GM11168 (cell line): ENCODE measurements around the gene TRIM41.

Experiments used
- in situ Hi-C: fragments of 300-500 bp; cut with MboI; formaldehyde crosslinking; loops from one replicate; pipeline ENCODE4 v1.12.0; 2022; ENCODE audit warnings: low sequenced_read_pairs; ENCODE audit not compliant: unreplicated experiment

The TRIM41 gene

DNA sequence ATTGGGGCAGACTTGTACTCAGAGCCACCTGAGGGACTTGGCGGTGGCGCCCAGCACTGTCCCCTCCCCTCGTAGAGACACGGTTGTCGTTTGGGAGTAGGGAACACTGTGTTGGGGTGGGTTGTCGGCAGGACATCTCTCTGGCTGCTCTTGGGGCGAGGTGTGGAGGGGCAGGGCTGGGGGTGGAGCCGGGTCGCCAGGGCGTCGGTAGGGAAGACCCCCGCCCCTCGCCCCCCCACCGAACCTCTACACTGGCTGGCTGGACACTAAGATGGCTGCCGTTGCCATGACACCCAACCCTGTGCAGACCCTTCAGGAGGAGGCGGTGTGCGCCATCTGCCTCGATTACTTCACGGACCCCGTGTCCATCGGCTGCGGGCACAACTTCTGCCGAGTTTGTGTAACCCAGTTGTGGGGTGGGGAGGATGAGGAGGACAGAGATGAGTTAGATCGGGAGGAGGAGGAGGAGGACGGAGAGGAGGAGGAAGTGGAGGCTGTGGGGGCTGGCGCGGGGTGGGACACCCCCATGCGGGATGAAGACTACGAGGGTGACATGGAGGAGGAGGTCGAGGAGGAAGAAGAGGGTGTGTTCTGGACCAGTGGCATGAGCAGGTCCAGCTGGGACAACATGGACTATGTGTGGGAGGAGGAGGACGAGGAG, 778 bp downstream of the TRIM41 start:
- in situ Hi-C loops = loop anchor here (5.0 kb wide), 1 partner anchor 52 kb away; no protein-coding TSS in a partner anchor

DNA sequence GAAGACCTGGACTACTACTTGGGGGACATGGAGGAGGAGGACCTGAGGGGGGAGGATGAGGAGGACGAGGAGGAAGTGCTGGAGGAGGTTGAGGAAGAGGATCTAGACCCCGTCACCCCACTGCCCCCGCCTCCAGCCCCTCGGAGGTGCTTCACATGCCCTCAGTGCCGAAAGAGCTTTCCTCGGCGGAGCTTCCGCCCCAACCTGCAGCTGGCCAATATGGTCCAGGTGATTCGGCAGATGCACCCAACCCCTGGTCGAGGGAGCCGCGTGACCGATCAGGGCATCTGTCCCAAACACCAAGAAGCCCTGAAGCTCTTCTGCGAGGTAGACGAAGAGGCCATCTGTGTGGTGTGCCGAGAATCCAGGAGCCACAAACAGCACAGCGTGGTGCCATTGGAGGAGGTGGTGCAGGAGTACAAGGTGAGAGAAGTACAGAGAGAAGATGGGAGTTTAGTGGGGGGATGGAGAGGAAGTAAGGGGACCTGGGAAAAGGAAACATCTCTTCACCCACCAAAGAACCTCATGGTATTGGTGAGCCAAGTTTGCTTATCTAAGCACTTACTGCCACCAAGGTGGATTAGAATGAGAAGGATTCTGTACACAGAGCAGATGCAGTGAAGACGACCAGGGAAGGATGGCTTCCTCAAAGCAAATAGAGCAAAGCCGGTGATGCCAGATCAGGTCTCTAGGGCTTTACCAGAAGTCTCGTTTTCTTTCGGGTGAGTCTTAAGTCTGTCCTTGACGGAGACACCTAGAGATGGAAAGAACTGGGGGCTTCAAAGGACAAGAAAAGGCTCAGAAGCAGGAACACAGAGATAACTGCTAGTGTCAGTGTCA, 1.5 kb downstream of the TRIM41 start:
- in situ Hi-C loops = loop anchor here (5.0 kb wide), 1 partner anchor 52 kb away; no protein-coding TSS in a partner anchor

DNA sequence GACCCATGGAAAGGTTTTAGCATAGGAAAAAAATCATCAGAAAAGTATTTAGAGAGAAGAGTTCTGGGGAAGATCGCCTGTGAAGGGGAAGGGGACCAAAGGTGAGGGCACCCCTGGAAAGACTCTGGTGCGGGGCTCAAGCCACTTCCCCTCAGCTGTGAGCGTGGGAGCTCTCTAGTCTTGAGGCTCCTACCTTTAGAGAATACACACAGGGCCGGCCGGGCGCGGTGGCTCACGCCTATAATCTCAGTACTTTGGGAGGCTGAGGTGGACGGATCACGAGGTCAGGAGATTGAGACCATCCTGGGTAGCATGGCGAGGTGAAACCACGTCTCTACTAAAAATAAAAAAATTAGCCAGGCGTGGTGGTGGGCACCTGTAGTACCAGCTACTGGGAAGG, 6.9 kb downstream of the TRIM41 start:
- in situ Hi-C loops = no loop called here

DNA sequence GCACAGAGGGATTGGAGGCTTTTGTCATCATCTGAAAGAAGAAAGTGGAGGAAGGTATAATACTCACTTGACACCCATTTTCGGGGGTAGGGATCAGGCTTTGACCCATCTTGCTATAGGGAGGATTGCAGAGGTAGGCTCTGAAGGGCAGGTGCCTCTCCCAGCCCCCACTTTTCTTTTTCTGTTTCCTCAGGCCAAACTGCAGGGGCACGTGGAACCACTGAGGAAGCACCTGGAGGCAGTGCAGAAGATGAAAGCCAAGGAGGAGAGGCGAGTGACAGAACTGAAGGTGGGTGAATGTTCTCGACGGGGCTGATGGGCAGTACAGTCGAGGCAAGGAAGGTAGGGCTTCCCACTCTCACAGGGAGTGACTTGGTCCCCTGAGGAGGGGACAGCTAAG, 7.5 kb downstream of the TRIM41 start:
- in situ Hi-C loops = no loop called here

DNA sequence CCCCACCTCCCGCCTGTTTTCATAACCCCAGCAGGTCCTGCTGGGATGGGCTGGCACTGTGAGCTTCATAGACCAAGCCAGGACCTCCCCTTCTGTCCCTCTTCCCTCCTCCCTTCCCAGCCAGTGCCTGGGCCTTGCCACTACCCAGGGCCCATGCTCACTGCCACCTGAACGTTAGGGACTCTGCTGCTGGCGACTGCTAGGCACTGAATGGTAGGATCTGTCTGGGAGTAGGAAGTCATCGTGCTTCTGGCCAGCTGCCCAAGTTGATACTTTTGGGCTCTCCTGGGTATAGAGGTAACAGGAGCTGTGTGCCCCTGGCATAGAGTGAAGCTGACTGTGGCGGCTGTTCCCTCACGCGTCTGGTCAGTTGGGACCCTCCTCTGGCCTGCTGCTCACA, 8.4 kb downstream of the TRIM41 start:
- in situ Hi-C loops = no loop called here

DNA sequence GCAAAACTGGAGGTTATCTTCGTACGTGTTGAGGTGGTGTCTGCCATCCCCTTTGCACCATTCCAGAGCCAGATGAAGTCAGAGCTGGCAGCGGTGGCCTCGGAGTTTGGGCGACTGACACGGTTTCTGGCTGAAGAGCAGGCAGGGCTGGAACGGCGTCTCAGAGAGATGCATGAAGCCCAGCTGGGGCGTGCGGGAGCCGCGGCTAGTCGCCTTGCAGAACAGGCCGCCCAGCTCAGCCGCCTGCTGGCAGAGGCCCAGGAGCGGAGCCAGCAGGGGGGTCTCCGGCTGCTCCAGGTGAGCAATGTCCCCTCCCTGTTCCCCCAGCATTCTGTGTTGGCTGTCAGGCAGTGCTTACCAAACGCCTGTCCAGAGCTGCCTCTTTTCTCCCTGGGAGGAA, 9.5 kb downstream of the TRIM41 start:
- in situ Hi-C loops = no loop called here

DNA sequence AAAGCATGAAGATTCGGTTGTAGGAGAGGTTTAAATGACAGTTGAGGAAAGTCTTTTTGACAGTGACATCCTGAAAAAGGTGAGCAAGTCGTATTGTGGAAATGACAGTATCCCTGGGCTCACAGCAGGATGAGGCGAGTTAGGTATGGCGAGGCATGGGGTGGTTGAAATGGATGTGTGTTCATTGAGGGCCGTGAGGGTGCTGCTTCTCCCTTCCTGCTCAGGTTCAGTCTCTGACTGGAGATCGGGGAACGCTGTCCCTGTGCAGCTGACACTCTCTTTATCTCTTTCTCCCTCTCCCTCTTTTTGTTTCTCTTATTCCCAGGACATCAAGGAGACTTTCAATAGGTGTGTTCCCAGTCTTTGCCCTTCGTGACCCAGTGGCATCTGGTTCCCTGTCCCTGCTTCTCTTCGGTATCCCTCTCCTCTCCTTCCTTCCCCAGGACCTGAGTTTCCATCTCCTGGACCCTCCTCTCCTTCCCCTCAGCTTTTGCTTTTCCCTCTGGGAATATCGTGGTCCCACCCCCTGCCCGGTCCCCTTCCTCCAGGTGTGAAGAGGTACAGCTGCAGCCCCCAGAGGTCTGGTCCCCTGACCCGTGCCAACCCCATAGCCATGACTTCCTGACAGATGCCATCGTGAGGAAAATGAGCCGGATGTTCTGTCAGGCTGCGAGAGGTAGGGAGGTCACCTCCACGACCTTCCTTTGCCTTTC, 10.2 kb downstream of the TRIM41 start:
- in situ Hi-C loops = no loop called here

DNA sequence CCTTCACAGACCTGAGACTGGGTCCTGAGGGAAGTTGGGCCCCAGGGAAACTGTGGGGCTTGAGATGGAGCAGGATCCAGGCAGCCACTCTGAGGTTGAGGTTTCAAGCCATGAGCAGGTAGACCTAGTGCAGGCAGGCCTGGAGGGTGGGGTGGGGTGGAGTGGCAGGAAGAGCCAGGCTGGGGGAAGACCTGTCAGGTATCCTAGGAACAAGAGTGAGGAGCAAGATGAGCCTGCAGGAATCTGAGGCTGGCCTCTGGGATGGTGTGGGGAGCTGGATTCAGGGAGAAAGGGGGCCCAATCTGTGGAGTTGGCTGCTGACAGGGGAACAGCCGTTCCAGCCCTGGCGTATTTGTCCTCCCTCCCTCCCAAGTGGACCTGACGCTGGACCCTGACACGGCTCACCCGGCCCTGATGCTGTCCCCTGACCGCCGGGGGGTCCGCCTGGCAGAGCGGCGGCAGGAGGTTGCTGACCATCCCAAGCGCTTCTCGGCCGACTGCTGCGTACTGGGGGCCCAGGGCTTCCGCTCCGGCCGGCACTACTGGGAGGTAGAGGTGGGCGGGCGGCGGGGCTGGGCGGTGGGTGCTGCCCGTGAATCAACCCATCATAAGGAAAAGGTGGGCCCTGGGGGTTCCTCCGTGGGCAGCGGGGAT, 10.8 kb downstream of the TRIM41 start:
- in situ Hi-C loops = no loop called here

DNA sequence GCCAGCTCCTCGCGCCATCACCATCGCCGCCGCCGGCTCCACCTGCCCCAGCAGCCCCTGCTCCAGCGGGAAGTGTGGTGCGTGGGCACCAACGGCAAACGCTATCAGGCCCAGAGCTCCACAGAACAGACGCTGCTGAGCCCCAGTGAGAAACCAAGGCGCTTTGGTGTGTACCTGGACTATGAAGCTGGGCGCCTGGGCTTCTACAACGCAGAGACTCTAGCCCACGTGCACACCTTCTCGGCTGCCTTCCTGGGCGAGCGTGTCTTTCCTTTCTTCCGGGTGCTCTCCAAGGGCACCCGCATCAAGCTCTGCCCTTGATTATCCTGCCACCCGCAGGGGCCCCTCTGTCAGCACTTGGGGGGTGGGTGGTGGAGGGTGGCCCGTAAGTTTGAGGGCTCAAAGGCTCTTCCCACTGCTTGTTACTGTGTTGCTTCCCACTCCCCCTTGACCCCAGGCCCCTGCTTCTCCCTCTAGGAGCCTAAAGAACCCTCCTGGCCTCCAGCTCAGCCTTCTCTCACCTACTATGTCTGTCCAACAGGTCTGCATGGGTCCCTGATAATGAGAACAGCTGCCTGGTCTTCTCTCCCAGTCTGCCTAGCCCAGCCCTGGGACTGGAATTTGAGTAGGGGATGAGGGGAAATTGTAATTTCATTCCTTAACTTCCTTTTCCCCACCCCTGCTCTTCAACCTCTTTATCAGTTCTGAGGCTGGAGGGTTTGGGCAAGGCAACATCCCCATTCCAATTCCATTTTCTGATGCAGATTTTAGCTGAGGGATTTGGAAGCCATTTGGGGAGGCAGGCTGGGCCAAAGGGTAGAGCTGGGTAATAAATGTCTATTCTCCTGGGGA, 11.6 kb downstream of the TRIM41 start:
- in situ Hi-C loops = no loop called here

DNA sequence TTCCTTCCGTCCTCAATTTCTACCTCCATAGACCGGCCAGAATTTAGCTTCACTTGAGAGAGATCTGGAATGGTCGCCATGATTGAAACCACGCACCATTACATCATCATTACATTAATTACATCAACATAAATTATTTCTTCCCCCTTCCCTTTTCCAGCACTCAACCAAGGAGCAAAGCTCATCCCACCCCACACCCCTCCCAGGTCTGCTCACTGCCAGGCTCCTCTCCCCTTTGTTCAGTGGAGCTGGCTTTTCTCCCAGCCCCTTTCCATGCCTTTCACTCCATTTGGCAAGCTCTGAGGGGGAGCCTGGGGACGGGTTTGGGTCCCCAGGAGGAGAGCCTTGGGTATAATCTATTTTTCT, 12.2 kb downstream of the TRIM41 start:
- in situ Hi-C loops = no loop called here

DNA sequence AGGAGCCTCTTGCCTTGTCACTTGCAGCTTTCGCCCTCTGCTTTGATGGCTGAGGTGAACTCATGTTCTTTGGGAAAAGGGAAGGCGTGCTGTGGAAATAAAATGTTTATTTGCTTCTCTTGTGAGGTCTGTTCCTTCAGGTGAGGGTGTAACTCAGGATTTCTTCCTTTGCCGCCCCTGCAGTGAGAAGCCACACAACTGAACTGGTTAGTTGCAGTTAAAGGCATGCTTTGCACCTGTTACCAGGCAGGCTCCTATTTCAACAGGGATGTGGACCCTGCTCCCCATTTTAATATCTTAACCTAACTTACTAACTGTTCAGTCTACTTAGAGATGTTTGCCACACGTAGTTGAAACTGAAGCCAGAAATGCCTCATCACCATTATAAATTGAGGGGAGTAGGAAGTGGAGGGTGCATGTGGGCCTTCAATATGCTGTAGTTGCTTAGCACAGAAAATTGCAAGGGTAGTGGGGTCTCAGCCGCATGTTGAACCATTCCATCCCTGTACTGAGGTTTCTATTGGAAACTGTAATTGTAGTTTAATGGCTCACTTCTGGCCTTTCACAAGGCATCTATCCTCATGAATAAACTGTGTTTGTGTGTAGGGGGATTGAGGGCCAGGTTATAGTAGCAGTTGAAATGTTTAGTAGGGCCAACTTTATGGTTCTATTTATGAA, 12.7 kb downstream of the TRIM41 start:
- in situ Hi-C loops = no loop called here

DNA sequence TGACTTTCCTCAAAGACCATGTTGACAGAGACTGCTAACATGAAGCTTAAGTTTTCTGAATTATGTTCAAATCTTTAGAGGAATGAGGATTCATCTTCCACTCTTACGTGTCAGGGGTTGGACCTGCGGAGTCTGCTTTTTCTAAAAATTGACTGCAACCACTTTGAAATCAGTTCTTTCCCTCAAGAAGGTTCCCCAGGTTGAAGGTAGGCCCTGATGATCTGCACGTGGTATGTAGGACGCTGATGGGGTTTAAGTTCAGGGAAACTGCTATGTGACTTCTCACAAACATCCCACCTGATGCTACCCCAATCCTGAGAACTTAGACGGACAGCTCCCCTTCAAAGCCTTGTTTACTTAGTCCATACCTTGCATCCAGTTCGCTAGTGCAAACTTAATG, 13.4 kb downstream of the TRIM41 start:
- in situ Hi-C loops = no loop called here

DNA sequence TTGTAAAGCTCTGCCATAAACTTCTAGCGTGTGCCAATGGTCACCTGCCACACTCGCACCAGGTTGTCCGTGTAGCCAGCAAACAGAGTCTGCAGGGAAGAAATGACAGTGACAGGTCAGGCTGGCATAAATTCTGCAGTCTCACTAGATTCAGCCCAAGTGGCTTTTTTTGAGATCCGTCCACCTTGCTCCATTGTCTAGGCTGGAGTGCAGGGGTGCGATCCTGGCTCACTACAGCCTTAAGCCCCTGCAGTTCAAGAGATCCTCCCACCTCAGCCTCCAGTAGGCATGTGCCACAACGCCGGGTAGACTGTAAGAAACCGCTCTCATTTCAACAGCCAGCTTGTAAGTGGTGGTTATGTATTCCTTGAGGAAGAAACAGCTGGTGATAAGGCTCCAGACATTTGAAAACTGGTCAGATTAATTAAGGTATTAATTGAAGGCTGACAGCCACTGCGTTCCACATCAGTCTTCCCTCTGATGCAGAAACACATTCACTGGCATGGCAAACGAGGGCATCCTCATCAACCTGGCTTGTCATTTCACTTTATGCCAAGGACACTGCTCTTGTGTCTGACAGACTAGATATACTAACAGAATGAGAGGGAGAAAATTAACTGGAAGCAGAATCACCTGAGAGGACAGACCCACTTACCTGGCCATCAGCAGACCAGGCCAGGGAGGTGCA, 14.0 kb downstream of the TRIM41 start:
- in situ Hi-C loops = no loop called here

DNA sequence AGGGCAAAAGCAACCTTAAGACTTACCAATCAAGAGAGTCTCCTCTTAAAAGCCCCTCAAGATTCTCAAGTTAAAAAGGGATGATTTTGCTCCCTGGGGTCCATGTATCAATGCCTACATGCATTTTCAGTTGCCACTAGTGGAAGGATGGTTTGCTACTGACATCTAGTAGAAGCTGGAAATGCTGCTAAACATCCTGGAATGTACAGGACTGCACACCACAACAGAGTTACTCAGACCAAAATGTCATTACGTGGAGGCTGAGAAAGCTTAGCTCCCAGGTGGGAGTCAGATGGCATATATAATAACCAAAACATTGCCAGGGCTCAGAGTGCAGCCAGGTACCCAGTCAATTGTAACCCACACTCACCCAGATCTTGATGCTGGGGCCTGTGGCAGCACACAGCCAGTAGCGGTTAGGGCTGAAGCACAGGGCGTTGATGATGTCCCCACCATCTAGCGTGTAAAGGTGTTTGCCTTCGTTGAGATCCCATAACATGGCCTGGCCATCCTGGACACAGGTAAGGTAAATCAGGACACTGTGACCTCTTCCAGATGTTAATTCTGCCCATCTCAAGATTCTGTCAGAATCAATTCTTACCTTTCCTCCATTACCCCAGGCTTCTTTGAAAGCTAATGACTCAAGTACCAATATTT, 14.8 kb downstream of the TRIM41 start:
- in situ Hi-C loops = no loop called here

DNA sequence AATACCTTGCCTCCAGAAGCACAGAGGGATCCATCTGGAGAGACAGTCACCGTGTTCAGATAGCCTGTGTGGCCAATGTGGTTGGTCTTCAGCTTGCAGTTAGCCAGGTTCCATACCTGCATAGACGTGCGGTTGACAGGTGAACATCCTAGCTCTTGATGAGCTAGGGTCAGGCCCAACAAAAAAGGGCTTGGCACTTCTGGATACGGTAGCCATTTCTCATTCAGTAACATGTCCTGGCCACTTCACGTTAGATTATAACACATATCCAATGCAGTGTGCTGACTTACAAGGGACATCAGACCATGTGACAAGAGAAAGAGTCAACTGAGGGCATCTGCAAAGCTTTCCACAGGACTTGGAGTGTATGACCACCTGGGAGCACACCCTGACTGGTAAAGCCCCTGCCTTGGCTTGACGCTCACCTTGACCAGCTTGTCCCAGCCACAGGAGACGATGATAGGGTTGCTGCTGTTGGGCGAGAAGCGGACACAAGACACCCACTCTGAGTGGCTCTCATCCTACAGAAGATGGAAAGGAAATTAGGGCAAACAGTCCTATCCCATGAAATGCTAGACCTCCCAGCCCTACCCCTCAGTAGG, 16.1 kb downstream of the TRIM41 start:
- in situ Hi-C loops = no loop called here

DNA sequence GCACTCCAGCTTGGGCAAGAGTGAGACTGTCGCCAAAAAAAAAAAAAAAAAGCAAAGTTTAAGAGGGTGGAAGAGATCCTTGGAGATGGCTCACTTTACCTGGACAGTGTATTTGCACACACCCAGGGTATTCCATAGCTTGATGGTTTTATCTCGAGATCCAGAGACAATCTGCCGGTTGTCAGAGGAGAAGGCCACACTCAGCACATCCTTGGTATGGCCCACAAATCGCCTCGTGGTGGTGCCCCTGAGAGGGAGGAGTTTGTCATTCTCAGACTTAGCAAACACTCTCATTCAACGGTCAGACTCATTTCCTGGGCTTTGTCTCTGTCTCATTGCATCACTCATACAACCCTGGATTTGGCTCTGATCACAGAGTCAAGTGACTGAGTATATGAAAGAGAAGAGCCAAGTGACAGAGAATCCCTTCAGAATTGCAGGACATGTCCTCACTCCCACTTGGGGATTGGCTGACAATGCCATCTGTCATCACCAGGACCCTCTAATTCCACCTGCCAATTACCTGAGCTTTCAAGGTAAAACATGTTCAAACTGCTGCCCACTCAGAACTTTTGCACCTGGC, 18.4 kb downstream of the TRIM41 start:
- in situ Hi-C loops = no loop called here

DNA sequence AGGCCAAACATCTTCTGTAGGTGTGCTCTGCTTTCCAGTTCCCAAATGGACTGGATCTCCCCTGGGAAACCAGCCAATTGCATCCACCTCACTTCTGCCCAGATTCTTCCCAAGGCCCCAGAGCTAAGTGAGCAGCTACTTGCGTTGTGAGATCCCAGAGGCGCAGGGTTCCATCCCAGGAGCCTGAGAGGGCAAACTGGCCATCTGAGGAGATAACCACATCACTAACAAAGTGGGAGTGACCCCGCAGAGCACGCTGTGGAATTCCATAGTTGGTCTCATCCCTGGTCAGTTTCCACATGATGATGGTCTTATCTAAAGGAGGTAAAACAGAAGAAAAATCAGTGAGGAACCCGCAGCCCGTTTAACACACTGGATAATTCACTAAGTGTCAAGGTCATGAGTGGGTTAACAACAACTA, 19.0 kb downstream of the TRIM41 start:
- in situ Hi-C loops = no loop called here
